ENCODE results near the gene PGAM2.

PGAM2 gene

GRCh38 chr7:44050915-44051560 is 14.3 kb downstream of the PGAM2 start:
- no peak for TF ChIP-seq CTCF (IDR thresholded peaks at IDR 0.05; ENCODE audit: low read depth, low read length)
- DNase-seq (ENCODE audit: extremely low read depth, low read depth), result no peak

GRCh38 chr7:44050121-44050914 is 15.0 kb downstream of the PGAM2 start:
- TF ChIP-seq CTCF (IDR thresholded peaks at IDR 0.05; ENCODE audit: low read depth, low read length), result no peak
- no peak for DNase-seq (ENCODE audit: extremely low read depth, low read depth)

GRCh38 chr7:44048031-44048795 is 17.2 kb downstream of the PGAM2 start:
- DNase-seq (ENCODE audit: extremely low read depth, low read depth), result no peak
- TF ChIP-seq CTCF (IDR thresholded peaks at IDR 0.05; ENCODE audit: low read depth, low read length), result no peak

GRCh38 chr7:44046321-44047061 is 18.9 kb downstream of the PGAM2 start:
- no peak for TF ChIP-seq CTCF (IDR thresholded peaks at IDR 0.05; ENCODE audit: low read depth, low read length)
- no peak for DNase-seq (ENCODE audit: extremely low read depth, low read depth)

GRCh38 chr7:44045226-44046014 is 19.9 kb downstream of the PGAM2 start:
- no peak for DNase-seq (ENCODE audit: extremely low read depth, low read depth)
- no peak for TF ChIP-seq CTCF (IDR thresholded peaks at IDR 0.05; ENCODE audit: low read depth, low read length)

GRCh38 chr7:44044315-44045225 is 20.8 kb downstream of the PGAM2 start, which contains the start of gene DBNL:
Gene DBNL, plus strand, starts transcription at chr7:44044702. Its CDS starts 36 bp downstream, at chr7:44044738.
- peak; percentile 49 for DNase-seq (ENCODE audit: extremely low read depth, low read depth)
- no peak for TF ChIP-seq CTCF (IDR thresholded peaks at IDR 0.05; ENCODE audit: low read depth, low read length)

Data from AG09319 (cell line).